Activated gamma-delta T cell treated with anti-CD3 and anti-CD28 coated beads, Interleukin-2, amount 50 U/mL, for 16 hours (primary cell): ENCODE results near the gene DNAL4.

Source experiments
- DNase-seq: peaks from one replicate; pipeline ENCODE4 v3.0.0-alpha.2; 2020; ENCODE audit warnings: low read depth

The DNAL4 gene

GRCh38 chr22:38758276-38758945 is 35.5 kb downstream of the DNAL4 start:
- DNase-seq = peak; percentile 53

GRCh38 chr22:38757464-38757757 is 36.5 kb downstream of the DNAL4 start:
- no peak for DNase-seq

GRCh38 chr22:38756711-38757463 is 37.1 kb downstream of the DNAL4 start:
- DNase-seq = no peak

- peak; percentile 91 for DNase-seq
Measured at GRCh38 chr22:38755911-38756532, 37.9 kb downstream of the DNAL4 start, which contains the start of gene SUN2. Gene SUN2 (minus strand): TSS chr22:38755998. CDS start chr22:38752628, 3,370 bp downstream.

- peak; percentile 29 for DNase-seq
Measured at GRCh38 chr22:38755155-38755910, 38.6 kb downstream of the DNAL4 start.

GRCh38 chr22:38754751-38755154 is 39.2 kb downstream of the DNAL4 start:
- no peak for DNase-seq

GRCh38 chr22:38753948-38754750 is 39.8 kb downstream of the DNAL4 start:
- DNase-seq = no peak

GRCh38 chr22:38751422-38752346 is 42.3 kb downstream of the DNAL4 start:
- peak; percentile 70 for DNase-seq

- no peak for DNase-seq
Measured at GRCh38 chr22:38751066-38751421, 42.9 kb downstream of the DNAL4 start.

GRCh38 chr22:38750638-38751037 is 43.3 kb downstream of the DNAL4 start:
- DNase-seq = no peak

- DNase-seq = no peak
Measured at GRCh38 chr22:38750104-38750503, 43.8 kb downstream of the DNAL4 start.

GRCh38 chr22:38748487-38749136 is 45.3 kb downstream of the DNAL4 start:
- DNase-seq = no peak

- DNase-seq = no peak
Measured at GRCh38 chr22:38745676-38746460, 48.1 kb downstream of the DNAL4 start.

- no peak for DNase-seq
Measured at GRCh38 chr22:38744981-38745380, 49.0 kb downstream of the DNAL4 start.

GRCh38 chr22:38742176-38742942 is 51.6 kb downstream of the DNAL4 start:
- no peak for DNase-seq

GRCh38 chr22:38741576-38741975 is 52.4 kb downstream of the DNAL4 start:
- DNase-seq = no peak

GRCh38 chr22:38741166-38741565 is 52.8 kb downstream of the DNAL4 start:
- no peak for DNase-seq

- no peak for DNase-seq
Measured at GRCh38 chr22:38740754-38741153, 53.2 kb downstream of the DNAL4 start.
